ENCODE results near the gene NDFIP2.

- TF ChIP-seq HMGA2 (CRISPR knock-in tag; IDR thresholded peaks at IDR 0.05) = no peak
- no peak for TF ChIP-seq CTCF (IDR thresholded peaks at IDR 0.05)
These were observed 12.1 kb downstream of the NDFIP2 start for GRCh38 chr13:79492918-79493594.

Data from WTC11 (cell line).